GM12878 (cell line): Measurements from ENCODE around the gene ANAPC4. TPM values are rescaled to one million over a fixed set of nuclear protein-coding genes. Genes with fewer than 3 reads are reported as not detected.

Experiments used
- ATAC-seq: fragments of 200-7000 bp; cut with Tn5 transposase; 3 replicates; pipeline ENCODE4 v1.9.1; 2020; ENCODE audit warnings: mild to moderate bottlenecking, moderate library complexity
- BruUV-seq: library from RNA; stranded (reverse); fragments of 400-500 nt; replicated peaks from 2 replicates; lab custom pipeline; 2021; lab: Mats Ljungman, UMichigan
- CTCF ChIA-PET: fragments of 300-600 bp; sonication (Branson Sonifier 250); formaldehyde crosslinking; extraction: SDS; loops from one replicate; lab custom pipeline; 2021; ENCODE audit warnings: inconsistent platforms; lab: Yijun Ruan, JAX
- POLR2A ChIA-PET: fragments of 350-600 bp; formaldehyde crosslinking; extraction: SDS; loops from one replicate; lab custom pipeline; 2021; ENCODE audit warnings: inconsistent platforms; lab: Charles Lee
- RAD21 ChIA-PET: fragments of 300-600 bp; sonication (Branson Sonifier 250); formaldehyde crosslinking; loops from one replicate; lab custom pipeline; 2023; ENCODE audit warnings: antibody characterized with exemption; ENCODE audit not compliant: unreplicated experiment; lab: Charles Lee
- SMC1A ChIA-PET: fragments of 300-600 bp; sonication (Branson Sonifier 250); formaldehyde crosslinking; loops from one replicate; lab custom pipeline; 2023; ENCODE audit not compliant: unreplicated experiment, uncharacterized antibody; lab: Charles Lee
- DNase-seq: peaks from one replicate; pipeline ENCODE4 v3.0.0-alpha.2; 2011; ENCODE audit warnings: low read depth, low spot score
- FAIRE-seq: peaks from 3 replicates; lab custom pipeline; 2011; peaks lifted over from hg19 to GRCh38; lab: Jason Lieb, UNC
- H2AFZ ChIP-seq: 2 replicates; pipeline ENCODE4 v1.6.0; 2011; ENCODE audit warnings: low read depth, low read length, control low read depth; ENCODE audit not compliant: control insufficient read depth
- H3K27ac ChIP-seq: 2 replicates; pipeline ENCODE4 v1.5.1; 2011; ENCODE audit warnings: control low read depth; ENCODE audit not compliant: control insufficient read depth, insufficient read depth
- H3K27me3 ChIP-seq, 2 experiments: replicated peaks in 1 of 2; 2 replicates each; pipeline versions ENCODE4 v1.6.0 to v1.6.1; 2011; ENCODE audit warnings: low read length in 1 of 2; ENCODE audit not compliant: control insufficient read depth in 2 of 2, insufficient read depth in 2 of 2
- H3K36me3 ChIP-seq, 2 experiments: 2 replicates each; pipeline ENCODE4 v1.5.1; 2011; ENCODE audit warnings: low read length in 1 of 2; ENCODE audit not compliant: control insufficient read depth in 2 of 2, insufficient read depth in 2 of 2
- H3K4me1 ChIP-seq: 2 replicates; pipeline ENCODE4 v1.6.1; 2011; ENCODE audit warnings: mild to moderate bottlenecking, low read length, moderate library complexity, mixed read lengths; ENCODE audit not compliant: control insufficient read depth, insufficient read depth
- H3K4me2 ChIP-seq: 2 replicates; pipeline ENCODE4 v1.6.0; 2011; ENCODE audit warnings: control low read depth; ENCODE audit not compliant: control insufficient read depth, insufficient read depth
- H3K4me3 ChIP-seq: fragments of 200-600 bp; sonication (generic); 2 replicates; pipeline ENCODE4 v1.5.1; 2016
- H3K79me2 ChIP-seq: 2 replicates; pipeline ENCODE4 v1.6.0; 2011; ENCODE audit warnings: low read length; ENCODE audit not compliant: control insufficient read depth, insufficient read depth
- H3K9ac ChIP-seq: 2 replicates; pipeline ENCODE4 v1.8.0; 2011; ENCODE audit warnings: low read length, control low read depth, mixed read lengths; ENCODE audit not compliant: control insufficient read depth, insufficient read depth
- H3K9me3 ChIP-seq: replicated peaks from 3 replicates; pipeline ENCODE4 v1.5.1; 2011; ENCODE audit warnings: mild to moderate bottlenecking, low read length; ENCODE audit not compliant: control insufficient read depth, insufficient read depth
- H4K20me1 ChIP-seq: 2 replicates; pipeline ENCODE4 v1.6.0; 2011; ENCODE audit not compliant: control insufficient read depth, insufficient read depth
- CHD2 ChIP-seq: IDR thresholded peaks from 2 replicates; pipeline ENCODE4 v1.6.1; 2011; ENCODE audit warnings: low read depth, low read length, improper control_type of control experiment, borderline replicate concordance
- FOS ChIP-seq: IDR thresholded peaks from 3 replicates; pipeline ENCODE4 v1.6.1; 2011; ENCODE audit warnings: borderline replicate concordance; ENCODE audit not compliant: insufficient read length; ENCODE audit errors: extremely low read depth
- RAD21 ChIP-seq: IDR thresholded peaks from 2 replicates; pipeline ENCODE4 v1.6.1; 2011; ENCODE audit warnings: mild to moderate bottlenecking, low read depth, low read length, moderate library complexity; ENCODE audit not compliant: insufficient read depth
- RUNX3 ChIP-seq: IDR thresholded peaks from 2 replicates; pipeline ENCODE4 v1.6.1; 2012; ENCODE audit warnings: low read length, inconsistent platforms
- SIX5 ChIP-seq: IDR thresholded peaks from 2 replicates; pipeline ENCODE4 v1.6.1; 2011; ENCODE audit warnings: mild to moderate bottlenecking, low read depth, low read length, moderate library complexity; ENCODE audit not compliant: severe bottlenecking
- SMC3 ChIP-seq: IDR thresholded peaks from 2 replicates; pipeline ENCODE4 v1.6.1; 2011; ENCODE audit warnings: low read length, improper control_type of control experiment, borderline replicate concordance
- SRF ChIP-seq, 2 experiments: IDR thresholded peaks; 2 replicates each; pipeline ENCODE4 v1.6.1; 2011; ENCODE audit warnings: low read depth in 2 of 2, low read length in 2 of 2, mild to moderate bottlenecking in 1 of 2, moderate library complexity in 1 of 2
- TCF3 ChIP-seq: IDR thresholded peaks from 2 replicates; pipeline ENCODE4 v1.6.1; 2012; ENCODE audit warnings: low read depth, mild to moderate bottlenecking, low read length, borderline replicate concordance; ENCODE audit not compliant: insufficient read depth
- WGBS: methylation state at CpG from one replicate; pipeline ENCODE4 v1.1.6; 2016; ENCODE audit warnings: low lambda C conversion rate; ENCODE audit not compliant: insufficient replicate concordance, insufficient coverage; ENCODE audit errors: missing lambda C conversion rate; 5-methylcytosine and 5-hydroxymethylcytosine counted together
- in situ Hi-C: fragments of 300-500 bp; cut with MboI; formaldehyde crosslinking; loops from 9 replicates; pipeline ENCODE4 v1.14.3; 2018; ENCODE audit warnings: mixed read lengths
- intact Hi-C: fragments of 100-400 bp; cut with micrococcal nuclease; formaldehyde crosslinking; loops from one replicate; pipeline ENCODE4 v1.14.2; 2022; ENCODE audit not compliant: unreplicated experiment
- polyA plus RNA-seq, 11 experiments: library from polyadenylated mRNA; depleted of rRNA in 4 of 11; unstranded in 6 of 11; stranded (reverse) in 5 of 11; fragments of >200 nt; fragmentation: Nextera tagmentation in 4 of 11; fragmentation: Illumina TruSeq in 1 of 11; extraction: Ambion mirVana in 4 of 11; extraction: Trizol in 1 of 11; gene quantifications; 1 replicate in 1 of 11; 2 replicates in 10 of 11; pipeline versions ENCODE4 v1.2.1 to v1.2.3, GENCODE V29; 2011 to 2016; ENCODE audit warnings: inconsistent platforms in 2 of 11, missing spikeins in 2 of 11, low read depth in 1 of 11
- total RNA-seq, 4 experiments: library from RNA; depleted of rRNA in 3 of 4; stranded (reverse); fragments of >200 nt in 3 of 4; fragmentation: Illumina TruSeq in 1 of 4; extraction: Trizol in 1 of 4; gene quantifications; 2 replicates each; pipeline versions ENCODE4 v1.2.1 to v1.2.3, GENCODE V29; 2013 to 2021
- TF ChIP-seq, protein P1 (sequence below), 3 experiments: IDR thresholded peaks in 2 of 3; conservative IDR thresholded peaks in 1 of 3; 2 replicates each; pipeline ENCODE4 v1.5.1; 2011; ENCODE audit warnings: low read depth in 3 of 3, low read length in 3 of 3, mild to moderate bottlenecking in 3 of 3, control low read depth in 2 of 3, moderate library complexity in 2 of 3, inconsistent platforms in 1 of 3, mixed read lengths in 1 of 3; ENCODE audit not compliant: control insufficient read depth in 2 of 3, insufficient read depth in 1 of 3; ENCODE audit errors: extremely low read depth in 1 of 3
- TF ChIP-seq, protein P2 (sequence below): fragments of 450-650 bp; IDR thresholded peaks from 2 replicates; pipeline ENCODE4 v1.6.1; 2014; ENCODE audit warnings: mild to moderate bottlenecking
- TF ChIP-seq, protein P3 (sequence below): fragments of 450-650 bp; IDR thresholded peaks from 2 replicates; pipeline ENCODE4 v1.6.1; 2016; ENCODE audit warnings: mild to moderate bottlenecking

The ANAPC4 gene
- total and polyA plus RNA-seq, 10 of the 15 experiments (the other 5 are each of a cell fraction or from before 2014, with no cell fraction given), result 16.3 to 50.2 (median 29.9) TPM

- Histone ChIP-seq H3K4me2 (no peak overlapping the region), H3K4me1 (no peaks in the 10 kb centered on the region), H2AFZ (no peak overlapping the region), H3K27ac (no peak overlapping the region), H3K27me3 (no peaks in the 10 kb centered on the region; a peak in 1 of 4 replicates), H3K79me2 (no peaks in the 10 kb centered on the region), H3K4me3 (no peak overlapping the region), H3K9me3 (no peaks in the 10 kb centered on the region), H4K20me1 (no peaks in the 10 kb centered on the region), H3K9ac (no peak overlapping the region), H3K36me3 (no peaks in the 10 kb centered on the region)
- peak; percentile 97 for ATAC-seq
- in situ Hi-C loops, result loop anchor here (5.0 kb wide), 1 partner anchor 337 kb away; no protein-coding TSS in a partner anchor
- DNase-seq, result peak; percentile 11
- POLR2A ChIA-PET, result no interaction called here
- SMC1A ChIA-PET, result interaction anchor here (0.9 to 3.9 kb wide), 3 partner anchors 9 to 329 kb away, joined by 3 to 35 read pairs (median 3); no protein-coding TSS in a partner anchor
- intact Hi-C loops, result loop anchor here (1.0 to 10.0 kb wide), 2 partner anchors 185 to 328 kb away; no protein-coding TSS in a partner anchor
- TF ChIP-seq TCF3 (no peak), SRF (IDR thresholded peaks at IDR 0.05; ENCODE audit: low read depth in 2 of 2, low read length in 2 of 2) (no peak), CHD2 (no peak), RAD21 (peak; percentile 75), SMC3 (peak; percentile 73), FOS (no peak), RUNX3 (peak; percentile 22; the same call in 1 of the 2 replicates), SIX5 (peak; percentile 10)
- TF ChIP-seq, protein P1, sequence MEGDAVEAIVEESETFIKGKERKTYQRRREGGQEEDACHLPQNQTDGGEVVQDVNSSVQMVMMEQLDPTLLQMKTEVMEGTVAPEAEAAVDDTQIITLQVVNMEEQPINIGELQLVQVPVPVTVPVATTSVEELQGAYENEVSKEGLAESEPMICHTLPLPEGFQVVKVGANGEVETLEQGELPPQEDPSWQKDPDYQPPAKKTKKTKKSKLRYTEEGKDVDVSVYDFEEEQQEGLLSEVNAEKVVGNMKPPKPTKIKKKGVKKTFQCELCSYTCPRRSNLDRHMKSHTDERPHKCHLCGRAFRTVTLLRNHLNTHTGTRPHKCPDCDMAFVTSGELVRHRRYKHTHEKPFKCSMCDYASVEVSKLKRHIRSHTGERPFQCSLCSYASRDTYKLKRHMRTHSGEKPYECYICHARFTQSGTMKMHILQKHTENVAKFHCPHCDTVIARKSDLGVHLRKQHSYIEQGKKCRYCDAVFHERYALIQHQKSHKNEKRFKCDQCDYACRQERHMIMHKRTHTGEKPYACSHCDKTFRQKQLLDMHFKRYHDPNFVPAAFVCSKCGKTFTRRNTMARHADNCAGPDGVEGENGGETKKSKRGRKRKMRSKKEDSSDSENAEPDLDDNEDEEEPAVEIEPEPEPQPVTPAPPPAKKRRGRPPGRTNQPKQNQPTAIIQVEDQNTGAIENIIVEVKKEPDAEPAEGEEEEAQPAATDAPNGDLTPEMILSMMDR (IDR thresholded peaks at IDR 0.05 in 2 of 3, conservative IDR thresholded peaks at IDR 0.05 in 1 of 3; ENCODE audit: control insufficient read depth in 2 of 3, extremely low read depth in 1 of 3, insufficient read depth in 1 of 3, low read depth in 3 of 3, low read length in 3 of 3), result peak; percentile 85 to 90 (median 89)
- TF ChIP-seq, protein P2, sequence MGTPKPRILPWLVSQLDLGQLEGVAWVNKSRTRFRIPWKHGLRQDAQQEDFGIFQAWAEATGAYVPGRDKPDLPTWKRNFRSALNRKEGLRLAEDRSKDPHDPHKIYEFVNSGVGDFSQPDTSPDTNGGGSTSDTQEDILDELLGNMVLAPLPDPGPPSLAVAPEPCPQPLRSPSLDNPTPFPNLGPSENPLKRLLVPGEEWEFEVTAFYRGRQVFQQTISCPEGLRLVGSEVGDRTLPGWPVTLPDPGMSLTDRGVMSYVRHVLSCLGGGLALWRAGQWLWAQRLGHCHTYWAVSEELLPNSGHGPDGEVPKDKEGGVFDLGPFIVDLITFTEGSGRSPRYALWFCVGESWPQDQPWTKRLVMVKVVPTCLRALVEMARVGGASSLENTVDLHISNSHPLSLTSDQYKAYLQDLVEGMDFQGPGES, result no peak
- TF ChIP-seq, protein P3, sequence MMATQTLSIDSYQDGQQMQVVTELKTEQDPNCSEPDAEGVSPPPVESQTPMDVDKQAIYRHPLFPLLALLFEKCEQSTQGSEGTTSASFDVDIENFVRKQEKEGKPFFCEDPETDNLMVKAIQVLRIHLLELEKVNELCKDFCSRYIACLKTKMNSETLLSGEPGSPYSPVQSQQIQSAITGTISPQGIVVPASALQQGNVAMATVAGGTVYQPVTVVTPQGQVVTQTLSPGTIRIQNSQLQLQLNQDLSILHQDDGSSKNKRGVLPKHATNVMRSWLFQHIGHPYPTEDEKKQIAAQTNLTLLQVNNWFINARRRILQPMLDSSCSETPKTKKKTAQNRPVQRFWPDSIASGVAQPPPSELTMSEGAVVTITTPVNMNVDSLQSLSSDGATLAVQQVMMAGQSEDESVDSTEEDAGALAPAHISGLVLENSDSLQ, result no peak
- peak; percentile 82 for FAIRE-seq
- BruUV-seq, result no TSS peak
- 0% methylated on average over 2 of the region's 2 CpGs for WGBS
- CTCF ChIA-PET, result interaction anchor here (0.6 to 7.0 kb wide), 23 partner anchors 9 to 1283 kb away, joined by 3 to 104 read pairs (median 3); no protein-coding TSS in a partner anchor
- RAD21 ChIA-PET, result interaction anchor here (1.0 to 3.7 kb wide), 2 partner anchors 208 to 329 kb away, joined by 3 to 22 read pairs; no protein-coding TSS in a partner anchor
Observed at GRCh38 chr4:25439918-25440477, 62.9 kb downstream of the ANAPC4 start.
